B cell (primary cell): ENCODE measurements around the gene ABCA4. TPM values are rescaled to one million over a fixed set of nuclear protein-coding genes. Genes with fewer than 3 reads are reported as not detected.
"Not testable (repeated sequence)": the region's sequence is repeated elsewhere in the genome, so short reads cannot be mapped to it uniquely, and the experiment has no call there.

Experiments
- ATAC-seq: fragments of 200-7000 bp; cut with Tn5 transposase; one replicate; pipeline ENCODE4 v1.10.0; 2021; ENCODE audit warnings: low read depth, mild to moderate bottlenecking, moderate number of reproducible peaks, moderate library complexity
- CTCF ChIA-PET: fragments of 350-600 bp; sonication (Branson Sonifier 250); formaldehyde crosslinking; loops from one replicate; lab custom pipeline; 2021; ENCODE audit warnings: antibody characterized with exemption, inconsistent platforms; lab: Charles Lee
- POLR2A ChIA-PET: fragments of 350-600 bp; sonication (Branson Sonifier 250); formaldehyde crosslinking; loops from one replicate; lab custom pipeline; 2021; ENCODE audit warnings: antibody characterized with exemption; lab: Charles Lee
- DNase-seq: peaks from one replicate; pipeline ENCODE4 v3.0.0; 2013
- H2AFZ ChIP-seq: 2 replicates; pipeline ENCODE4 v1.6.1; 2012; ENCODE audit warnings: mild to moderate bottlenecking, low read depth, low read length; ENCODE audit not compliant: insufficient read depth, poor library complexity, severe bottlenecking
- H3K27ac ChIP-seq, 2 donors: 1 replicate in 1 of 2; 2 replicates in 1 of 2; pipeline ENCODE4 v1.5.1; 2012 to 2013; ENCODE audit warnings: low read length in 2 of 2, mild to moderate bottlenecking in 2 of 2, moderate library complexity in 1 of 2
- H3K27me3 ChIP-seq, 4 experiments: fragments of 200-600 bp in 1 of 4; sonication (generic) in 1 of 4; replicated peaks in 1 of 4; 1 replicate in 2 of 4; 2 replicates in 2 of 4; pipeline versions ENCODE4 v1.6.1 to v1.7.0; 2013 to 2016; ENCODE audit warnings: low read length in 3 of 4, mild to moderate bottlenecking in 2 of 4, mixed read lengths in 1 of 4, moderate library complexity in 1 of 4; ENCODE audit not compliant: insufficient read depth in 4 of 4, control insufficient read depth in 3 of 4; ENCODE audit errors: control extremely low read depth in 1 of 4
- H3K36me3 ChIP-seq, 2 experiments: replicated peaks in 1 of 2; 1 replicate in 1 of 2; 2 replicates in 1 of 2; pipeline versions ENCODE4 v1.6.1 to v1.7.1; 2013; ENCODE audit warnings: low read length in 1 of 2; ENCODE audit not compliant: insufficient read depth in 2 of 2, control insufficient read depth in 1 of 2; ENCODE audit errors: control extremely low read depth in 1 of 2, extremely low read depth in 1 of 2
- H3K4me1 ChIP-seq, 2 donors: fragments of 200-600 bp in 1 of 2; sonication (generic) in 1 of 2; 1 replicate in 1 of 2; 2 replicates in 1 of 2; pipeline versions ENCODE4 v1.5.1 to v1.6.1; 2013 to 2017; ENCODE audit warnings: low read length in 2 of 2; ENCODE audit not compliant: control insufficient read depth in 2 of 2, insufficient read depth in 2 of 2
- H3K4me2 ChIP-seq: replicated peaks from 2 replicates; pipeline ENCODE3; 2012; ENCODE audit warnings: mild to moderate bottlenecking, low read depth, low read length; ENCODE audit not compliant: poor library complexity, severe bottlenecking
- H3K4me3 ChIP-seq, 5 experiments: fragments of 200-600 bp in 1 of 5; sonication (generic) in 1 of 5; 1 replicate in 3 of 5; 2 replicates in 2 of 5; pipeline versions ENCODE4 v1.5.1 to v1.7.0; 2011 to 2016; ENCODE audit warnings: low read length in 4 of 5, mild to moderate bottlenecking in 4 of 5, low read depth in 2 of 5, control low read depth in 1 of 5, moderate library complexity in 1 of 5; ENCODE audit not compliant: insufficient read depth in 1 of 5; ENCODE audit errors: control extremely low read depth in 1 of 5, extremely low read depth in 1 of 5
- H3K79me2 ChIP-seq: fragments of 200-600 bp; sonication (generic); one replicate; pipeline ENCODE4 v1.6.0; 2016; ENCODE audit warnings: low read length; ENCODE audit not compliant: control insufficient read depth, insufficient read depth
- H3K9ac ChIP-seq: fragments of 200-600 bp; sonication (generic); 2 replicates; pipeline ENCODE4 v1.6.1; 2017; ENCODE audit warnings: mild to moderate bottlenecking, low read length, moderate library complexity
- H3K9me3 ChIP-seq, 3 donors: one replicate each; pipeline versions ENCODE4 v1.6.1 to v1.7.1; 2013; ENCODE audit warnings: low read length in 2 of 3; ENCODE audit not compliant: control insufficient read depth in 2 of 3, insufficient read depth in 1 of 3; ENCODE audit errors: control extremely low read depth in 1 of 3
- H4K20me1 ChIP-seq: 2 replicates; pipeline ENCODE4 v1.6.0; 2012; ENCODE audit warnings: mild to moderate bottlenecking, low read length; ENCODE audit not compliant: insufficient read depth, control insufficient read depth, poor library complexity, severe bottlenecking
- H3K27ac Mint-ChIP-seq: one replicate; pipeline ENCODE4 v1.8.0; 2021; ENCODE audit warnings: mixed read lengths
- H3K27me3 Mint-ChIP-seq: one replicate; pipeline ENCODE4 v1.8.0; 2021; ENCODE audit warnings: mixed read lengths
- H3K4me1 Mint-ChIP-seq: one replicate; pipeline ENCODE4 v1.8.0; 2021; ENCODE audit warnings: mixed read lengths
- H3K4me3 Mint-ChIP-seq: one replicate; pipeline ENCODE4 v1.8.0; 2021; ENCODE audit warnings: mixed read lengths
- H3K9me3 Mint-ChIP-seq: one replicate; pipeline ENCODE4 v1.8.0; 2022; ENCODE audit warnings: mixed read lengths; ENCODE audit not compliant: insufficient read depth
- CTCF ChIP-seq: fragments of 200-600 bp; IDR thresholded peaks from one replicate; pipeline ENCODE4 v1.8.0; 2022; ENCODE audit warnings: antibody characterized with exemption, mild to moderate bottlenecking
- EZH2 ChIP-seq: IDR thresholded peaks from 2 replicates; pipeline ENCODE4 v1.6.1; 2012; ENCODE audit warnings: borderline replicate concordance, low read depth, mild to moderate bottlenecking, moderate library complexity, low read length; ENCODE audit not compliant: insufficient read depth, poor library complexity, severe bottlenecking
- WGBS: methylation state at CpG from one replicate; pipeline ENCODE4 v1.1.5; 2013; ENCODE audit warnings: missing lambda C conversion rate; ENCODE audit not compliant: insufficient coverage; 5-methylcytosine and 5-hydroxymethylcytosine counted together
- intact Hi-C: fragments of 100-400 bp; cut with micrococcal nuclease; formaldehyde crosslinking; loops from one replicate; pipeline ENCODE4 v1.10.0; 2022
- polyA plus RNA-seq: library from polyadenylated mRNA; depleted of rRNA; stranded (reverse); fragments of >200 nt; gene quantifications from 2 replicates; pipeline ENCODE4 v1.2.3, GENCODE V29; 2012
- total RNA-seq, 2 donors: library from RNA; stranded (reverse); fragments of 120-200 nt in 1 of 2; gene quantifications; 1 replicate in 1 of 2; 2 replicates in 1 of 2; pipeline versions ENCODE4 v1.2.3 to v1.2.4, GENCODE V29; 2013 to 2022

The ABCA4 gene
- total and polyA plus RNA-seq, 2 donors (not counting 1 experiment from before 2014, with no cell fraction given): not detected

GRCh38 chr1:94165843-94166242, 44.9 kb upstream of the ABCA4 start:
- H3K9me3 Mint-ChIP-seq: no peaks in the 10 kb centered on the region
- Histone ChIP-seq H4K20me1 (no peaks in the 10 kb centered on the region), H3K9me3 (no peaks in the 10 kb centered on the region), H2AFZ (no peak overlapping the region), H3K4me2 (no peak overlapping the region), H3K9ac (no peak overlapping the region), H3K4me1 (no peaks in the 10 kb centered on the region), H3K4me3 (no peak overlapping the region), H3K36me3 (no peaks in the 10 kb centered on the region), H3K27ac (no peak overlapping the region), H3K79me2 (no peaks in the 10 kb centered on the region), H3K27me3 (peaks cover 0 to 3% (median 0%) of the 10 kb centered on the region in 4 experiments)
- H3K27ac Mint-ChIP-seq: no peak overlapping the region
- H3K4me3 Mint-ChIP-seq: no peak overlapping the region
- ChIA-PET CTCF (no interaction called here), POLR2A (no interaction called here)
- TF ChIP-seq EZH2 (no peak), CTCF (no peak)
- no peak for ATAC-seq
- no peak for DNase-seq
- peaks cover 16% of the 10 kb centered on the region for H3K27me3 Mint-ChIP-seq
- intact Hi-C loops: no loop called here
- no peaks in the 10 kb centered on the region for H3K4me1 Mint-ChIP-seq
- 100% methylated on average over 2 of the region's 5 CpGs for WGBS

- ATAC-seq, H3K4me1 Mint-ChIP-seq, H2AFZ ChIP-seq, H3K4me1 ChIP-seq, H3K36me3 ChIP-seq, H3K79me2 ChIP-seq, H3K27ac ChIP-seq, H3K9me3 ChIP-seq, H3K4me3 Mint-ChIP-seq, CTCF ChIA-PET, DNase-seq, intact Hi-C loops, H3K27ac Mint-ChIP-seq, H3K27me3 ChIP-seq, H3K4me2 ChIP-seq, H3K4me3 ChIP-seq, H4K20me1 ChIP-seq, H3K9ac ChIP-seq, POLR2A ChIA-PET, H3K9me3 Mint-ChIP-seq: not testable (repeated sequence)
- 100% methylated on average over 1 of the region's 2 CpGs for WGBS
- H3K27me3 Mint-ChIP-seq: peaks cover 17% of the 10 kb centered on the region
Observed at GRCh38 chr1:94164885-94165284, 43.9 kb upstream of the ABCA4 start.

- H3K36me3 ChIP-seq, H4K20me1 ChIP-seq, H3K27me3 ChIP-seq, POLR2A ChIA-PET, H3K9ac ChIP-seq, ATAC-seq, H3K4me3 Mint-ChIP-seq, H3K79me2 ChIP-seq, H3K4me2 ChIP-seq, H3K4me1 ChIP-seq, intact Hi-C loops, DNase-seq, H2AFZ ChIP-seq, H3K4me1 Mint-ChIP-seq, CTCF ChIA-PET, H3K9me3 Mint-ChIP-seq, H3K4me3 ChIP-seq, H3K27ac ChIP-seq, H3K9me3 ChIP-seq, H3K27ac Mint-ChIP-seq: not testable (repeated sequence)
- H3K27me3 Mint-ChIP-seq: peaks cover 17% of the 10 kb centered on the region
- no CpG with 5 or more reads among the region's 1 CpG for WGBS
Observed at GRCh38 chr1:94164121-94164520, 43.2 kb upstream of the ABCA4 start.
